ENCODE measurements around the gene KLHL7.
A peak's percentile ranks its signal among the peaks of the same experiment; 100 is the strongest.
"Not testable (repeated sequence)": the region's sequence is repeated elsewhere in the genome, so short reads cannot be mapped to it uniquely, and the experiment has no call there.

KLHL7 gene

DNA sequence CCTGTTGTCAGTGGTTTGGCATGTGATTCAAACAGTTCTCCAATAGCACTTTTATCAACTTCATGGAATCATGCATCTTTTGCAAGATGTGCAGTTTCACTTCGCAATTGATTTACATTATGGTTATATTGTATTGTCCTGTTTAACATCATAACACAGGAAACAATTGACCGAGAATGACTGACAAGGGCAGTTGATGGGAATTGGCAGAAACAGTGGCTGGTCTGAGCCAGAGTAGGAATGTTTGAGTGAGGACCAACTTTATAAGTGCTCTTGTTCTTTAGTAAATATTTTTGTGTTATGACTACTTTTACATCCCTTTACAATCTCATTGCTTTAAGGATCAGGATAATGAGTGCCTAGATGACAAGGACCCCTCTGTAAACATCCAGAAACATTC is 2.2 kb downstream of the KLHL7 start:
- DNase-seq, result no peak

DNA sequence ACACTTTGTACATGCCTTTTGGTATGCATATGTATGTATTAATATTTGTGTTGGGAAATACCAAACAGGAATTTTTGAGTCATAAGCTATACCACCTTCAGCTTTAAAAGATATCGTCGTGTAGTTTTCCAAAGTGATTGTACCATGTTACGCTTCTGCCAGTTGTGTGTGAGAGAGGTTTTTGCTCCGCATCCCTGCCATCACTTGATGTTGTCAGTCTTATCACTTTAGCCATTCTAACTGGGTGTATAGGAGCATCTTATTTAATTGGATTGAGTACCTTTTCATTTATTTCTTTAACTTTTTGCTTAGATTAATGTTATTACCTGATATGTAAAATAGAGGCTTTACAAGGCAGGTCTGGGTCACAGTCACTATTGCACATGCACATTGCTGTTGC is 3.4 kb downstream of the KLHL7 start:
- no peak for DNase-seq

DNA sequence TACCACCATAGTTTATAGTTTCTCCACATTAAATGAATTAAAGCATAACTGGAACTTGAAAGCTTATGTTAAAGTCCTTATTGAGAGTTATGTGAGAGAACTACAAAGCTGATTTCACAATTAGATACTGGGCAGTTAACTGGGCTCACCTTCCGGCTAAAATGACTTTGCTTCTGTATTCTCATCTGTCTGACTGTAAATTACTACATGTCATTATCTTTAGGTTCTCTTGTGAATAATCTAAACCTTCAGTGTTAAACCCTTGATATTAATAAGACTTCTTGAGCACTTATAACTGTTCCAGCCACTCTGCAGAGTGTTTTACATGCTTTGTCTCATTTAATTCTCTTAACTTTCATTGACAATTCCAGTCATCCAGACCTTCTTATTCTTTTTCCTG is 3.9 kb downstream of the KLHL7 start:
- no peak for DNase-seq

DNA sequence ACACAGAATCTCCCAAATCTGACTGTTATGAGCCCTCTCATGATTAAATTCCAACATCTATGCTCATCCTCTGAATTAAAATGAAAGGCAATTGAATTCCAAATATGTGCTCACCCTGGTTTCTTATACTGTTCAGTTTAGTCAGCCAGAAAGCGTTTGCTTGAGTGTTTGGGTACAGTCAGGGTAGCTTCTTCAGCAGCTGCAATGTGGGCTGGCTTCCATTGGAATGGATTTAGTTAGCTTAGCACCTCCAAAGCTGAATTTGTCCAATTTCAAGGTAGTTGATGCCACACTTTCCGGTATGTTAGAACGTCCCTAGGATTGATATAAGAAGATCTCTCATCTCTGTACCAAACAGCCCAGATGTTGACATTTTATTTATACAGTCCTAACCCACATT is 9.3 kb downstream of the KLHL7 start:
- peak; percentile 45 for DNase-seq

DNA sequence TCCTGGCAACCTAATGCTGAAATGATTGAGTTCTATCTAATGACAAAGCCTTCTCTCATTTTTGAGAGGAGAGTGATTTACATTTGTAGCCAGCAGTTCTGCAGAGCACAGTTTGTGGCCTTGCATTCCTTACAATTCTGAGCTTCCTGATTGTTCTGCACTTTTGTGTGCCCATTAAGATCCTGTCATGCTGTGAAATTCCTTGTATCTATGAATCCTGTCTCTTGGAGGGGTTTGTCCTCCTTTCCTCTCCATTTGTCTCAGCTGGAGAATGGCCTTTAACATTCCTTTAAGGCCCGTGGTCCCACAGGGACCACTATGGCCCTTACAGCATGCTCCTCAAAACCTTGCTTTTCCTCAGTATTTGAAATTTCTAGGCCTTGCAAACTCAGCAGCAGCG is 10.4 kb downstream of the KLHL7 start:
- DNase-seq, result no peak

DNA sequence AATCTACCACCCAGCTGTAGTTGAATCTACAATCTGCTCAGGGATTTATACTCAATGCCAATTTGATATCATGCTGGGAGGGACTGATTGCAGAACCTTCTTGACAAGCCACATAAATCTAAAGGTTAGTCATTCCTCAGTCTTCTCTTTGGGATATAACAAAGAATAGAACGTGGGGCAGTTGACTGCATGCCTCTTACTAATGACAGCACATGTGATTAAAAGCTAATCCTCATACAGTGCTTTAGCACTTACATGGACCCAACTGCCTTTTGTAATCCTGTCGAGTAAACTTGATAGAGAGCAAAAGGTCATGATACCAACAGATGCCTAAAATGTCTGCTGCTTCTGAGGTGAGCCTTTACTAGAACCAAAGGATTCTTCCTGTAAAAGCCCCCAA is 12.3 kb downstream of the KLHL7 start:
- DNase-seq, result no peak

DNA sequence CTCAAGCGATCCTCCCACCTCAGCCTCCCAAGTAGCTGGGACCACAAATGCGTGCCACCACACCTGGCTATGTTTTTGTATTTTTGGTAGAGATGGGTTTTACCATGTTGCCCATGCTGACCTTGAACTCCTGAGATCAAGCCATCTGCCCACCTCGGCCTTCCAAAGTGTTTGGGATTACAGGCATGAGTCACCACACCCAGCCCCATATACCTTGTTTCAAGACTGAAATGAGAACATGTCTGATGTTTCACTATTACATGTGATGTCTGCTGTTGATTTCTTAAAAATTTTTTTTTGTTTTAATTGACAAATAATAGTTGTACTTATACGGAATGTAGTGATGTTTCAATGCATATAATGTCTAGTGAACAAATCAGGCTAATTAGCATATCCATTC is 14.5 kb downstream of the KLHL7 start:
- no peak for DNase-seq

DNA sequence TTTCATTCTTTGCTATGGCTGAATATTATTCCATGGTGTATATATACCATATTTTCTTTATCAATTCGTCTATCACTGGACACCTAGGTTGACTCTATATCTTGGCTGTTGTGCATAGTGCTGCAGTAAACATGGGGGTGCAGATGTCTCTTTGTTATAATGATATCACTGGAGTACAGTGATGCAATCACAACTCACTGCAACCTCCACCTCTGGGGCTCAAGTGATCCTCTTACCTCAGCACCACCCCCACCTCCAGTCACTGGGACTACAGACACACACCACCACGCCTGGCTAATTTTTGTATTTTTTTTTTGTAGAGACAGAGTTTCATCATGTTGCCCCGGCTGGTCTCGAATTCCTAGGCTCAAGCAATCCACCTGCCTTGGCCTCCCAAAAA is 15.6 kb downstream of the KLHL7 start:
- DNase-seq, result no peak

DNA sequence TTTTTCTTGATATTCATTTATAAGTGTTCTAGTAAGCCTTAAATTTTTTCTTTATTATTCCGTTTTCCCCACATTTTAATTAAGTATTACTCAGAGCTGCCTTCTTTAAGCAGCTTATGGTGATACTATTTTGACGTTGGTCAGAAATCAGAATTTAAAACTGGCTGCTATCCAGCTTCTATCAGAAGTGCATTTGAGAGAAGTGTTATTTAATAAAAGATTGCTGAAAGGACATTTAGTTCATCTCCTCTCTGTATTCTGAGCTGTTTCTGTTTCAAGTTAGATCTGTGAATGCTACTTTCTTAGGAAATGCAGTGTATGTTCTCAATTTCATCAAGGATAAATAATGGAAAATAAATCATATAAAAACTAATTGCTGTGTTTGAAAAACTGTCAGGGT is 17.4 kb downstream of the KLHL7 start:
- DNase-seq, result no peak

DNA sequence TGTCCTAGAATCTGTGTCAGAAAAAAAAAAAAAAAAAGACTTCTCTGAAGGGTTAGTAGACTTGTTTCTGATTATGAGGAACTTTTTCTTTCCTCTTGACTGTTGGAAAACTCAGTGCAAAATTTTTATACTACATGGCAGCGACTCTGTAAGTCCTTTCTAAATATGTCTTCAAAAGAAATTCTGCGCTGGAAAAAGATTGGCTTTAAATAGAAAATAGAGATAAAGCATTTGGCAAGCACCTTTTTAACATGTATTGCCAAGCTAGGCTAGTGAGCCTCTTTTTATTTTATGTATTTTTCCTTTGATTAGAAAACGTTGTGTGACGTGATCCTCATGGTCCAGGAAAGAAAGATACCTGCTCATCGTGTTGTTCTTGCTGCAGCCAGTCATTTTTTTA is 17.9 kb downstream of the KLHL7 start:
- no peak for DNase-seq

DNA sequence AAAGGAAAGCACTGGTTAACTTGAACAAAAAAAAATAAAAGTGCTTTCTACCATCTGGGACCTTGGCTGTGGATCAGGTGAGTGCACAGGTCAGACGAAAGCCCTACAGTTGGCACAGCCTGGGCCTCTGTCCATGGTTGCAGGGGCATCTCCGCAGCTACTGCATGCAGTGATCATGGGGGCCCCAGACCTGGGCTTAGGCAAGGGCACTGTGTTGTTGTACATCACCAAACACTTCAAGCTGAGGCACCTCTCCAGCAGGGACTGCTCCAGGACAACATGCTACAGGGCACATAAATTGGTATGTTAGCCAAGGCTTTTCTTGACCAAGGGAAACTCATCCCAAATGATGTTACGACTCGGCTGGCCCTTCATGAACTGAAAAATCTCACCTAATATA is 23.5 kb downstream of the KLHL7 start:
- no peak for DNase-seq

DNA sequence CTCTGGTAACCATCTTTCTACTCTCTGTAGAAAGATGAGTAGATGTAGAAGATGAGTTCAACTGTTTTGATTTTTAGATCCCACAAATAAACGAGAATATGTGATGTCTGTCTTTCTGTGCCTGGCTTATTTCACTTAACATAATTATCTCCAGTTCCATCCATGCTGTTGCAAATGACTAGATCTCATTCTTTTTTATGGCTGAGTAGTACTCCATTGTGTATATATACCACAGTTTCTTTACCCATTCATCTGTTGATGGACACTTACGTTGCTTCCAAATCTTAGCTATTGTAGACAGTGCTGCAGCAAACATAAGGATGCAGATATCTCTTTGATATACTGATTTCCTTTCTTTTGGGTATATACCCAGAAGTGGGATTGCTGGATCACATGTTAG is 26.2 kb downstream of the KLHL7 start:
- not testable (repeated sequence) for DNase-seq

DNA sequence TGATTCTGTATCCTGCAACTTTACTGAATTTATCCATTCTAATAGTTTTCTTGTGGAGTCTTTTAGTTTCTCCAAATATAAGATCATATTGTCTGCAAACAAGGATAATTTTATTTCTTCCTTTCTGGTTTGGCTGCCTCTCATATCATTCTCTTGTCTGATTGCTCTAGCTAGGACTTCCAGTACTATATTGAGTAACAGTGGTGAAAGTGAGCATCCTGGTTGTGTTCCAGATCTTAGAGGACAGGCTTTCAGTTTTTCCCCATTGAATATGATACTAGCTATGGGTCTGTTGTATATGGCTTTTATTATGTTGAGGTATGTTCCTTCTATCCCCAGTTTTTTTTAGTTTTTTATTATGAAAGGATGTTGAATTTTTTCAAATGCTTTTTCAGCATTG is 28.2 kb downstream of the KLHL7 start:
- no peak for DNase-seq

DNA sequence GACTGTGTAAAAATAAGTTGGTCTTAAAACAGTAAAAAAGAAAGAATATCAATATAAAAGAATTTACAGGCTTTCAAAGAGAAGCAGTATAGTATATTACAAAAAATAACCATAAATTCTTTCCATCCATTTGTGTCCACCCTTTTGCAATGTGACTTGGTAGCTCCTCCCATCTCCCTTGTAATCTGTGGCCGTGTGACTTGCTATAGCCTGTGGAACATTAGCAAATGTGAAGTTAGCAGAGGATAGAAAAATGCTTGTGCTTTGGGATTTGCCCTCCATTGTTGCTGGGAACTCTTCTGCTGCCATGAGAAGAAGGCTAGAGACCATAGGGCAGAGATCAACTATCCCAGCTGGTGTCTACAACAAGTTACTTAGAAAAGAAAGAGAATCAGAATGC is 30.2 kb downstream of the KLHL7 start:
- DNase-seq, result no peak

DNA sequence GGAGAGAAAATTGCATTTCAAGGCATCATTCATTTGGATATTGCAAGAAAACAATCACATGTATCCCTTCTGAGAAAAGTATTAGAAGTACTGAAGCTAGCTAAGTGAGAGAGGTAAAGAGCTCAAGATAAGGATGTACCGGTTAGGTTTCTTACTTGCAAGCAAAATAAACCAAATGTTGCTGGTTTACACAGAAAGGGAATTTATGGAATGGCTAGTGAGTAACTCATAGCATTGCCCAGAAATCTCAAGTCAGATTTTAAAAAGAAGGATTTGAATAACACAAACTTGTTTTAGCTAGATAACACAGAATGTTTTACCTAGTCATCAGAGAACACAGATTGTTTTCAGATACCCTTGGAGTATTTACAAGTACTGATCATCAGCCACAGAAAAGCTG is 30.6 kb downstream of the KLHL7 start:
- no peak for DNase-seq

DNA sequence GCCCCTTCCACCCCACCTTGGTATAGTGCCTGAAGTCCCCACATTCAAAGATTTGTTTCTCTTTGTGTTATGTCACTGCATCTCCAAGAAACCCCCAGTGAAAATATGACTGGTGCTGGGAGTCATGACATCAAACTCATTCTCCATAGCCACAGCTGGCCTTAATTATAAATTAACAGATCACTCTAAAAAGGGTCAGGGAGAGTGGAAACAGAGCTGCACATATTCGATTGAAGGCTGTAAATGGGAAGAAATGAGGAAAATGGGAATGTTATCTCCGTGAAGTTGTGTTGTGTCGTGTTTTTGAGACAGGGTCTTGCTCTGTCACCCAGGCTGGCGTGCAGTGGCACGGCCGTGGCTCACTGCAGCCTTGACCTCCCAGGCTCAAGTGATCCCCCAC is 52.1 kb downstream of the KLHL7 start:
- no peak for DNase-seq

DNA sequence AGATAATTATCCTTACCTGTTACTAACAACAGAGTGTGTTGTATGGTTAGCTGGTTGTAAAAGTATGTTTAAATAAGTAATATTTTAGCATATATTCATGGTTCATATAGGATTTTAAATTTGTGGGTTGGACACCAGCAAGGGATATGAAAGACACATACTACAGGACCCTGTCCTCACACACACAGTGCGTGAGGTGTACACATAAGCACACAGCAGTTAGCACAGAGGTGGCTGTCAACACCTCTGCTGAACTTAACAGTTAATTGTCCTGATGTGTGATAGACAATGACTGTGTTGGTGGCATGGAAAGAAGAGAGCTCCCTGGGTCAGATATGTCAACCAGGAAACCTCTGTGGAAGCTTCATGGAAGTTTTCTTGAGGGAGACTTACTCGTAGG is 53.0 kb downstream of the KLHL7 start:
- no peak for DNase-seq

DNA sequence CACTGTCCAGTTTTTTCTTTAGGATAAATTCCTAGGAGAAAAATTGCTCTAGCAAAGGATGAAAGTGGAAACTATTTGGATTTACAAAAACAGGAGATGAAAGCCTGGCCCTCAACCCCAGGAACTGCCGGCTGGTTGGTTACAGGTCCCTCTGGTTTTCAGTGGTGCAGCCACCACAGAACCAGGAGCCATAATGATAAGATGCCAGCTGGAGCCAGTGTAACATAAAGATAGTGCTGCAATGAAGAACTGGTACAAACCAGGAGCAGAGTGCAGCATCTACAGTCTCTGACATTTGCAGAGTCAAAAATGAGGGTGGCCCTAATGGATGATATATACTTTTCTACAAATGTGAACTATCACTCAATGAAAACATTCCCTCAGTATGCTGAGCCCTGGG is 55.9 kb downstream of the KLHL7 start:
- no peak for DNase-seq

DNA sequence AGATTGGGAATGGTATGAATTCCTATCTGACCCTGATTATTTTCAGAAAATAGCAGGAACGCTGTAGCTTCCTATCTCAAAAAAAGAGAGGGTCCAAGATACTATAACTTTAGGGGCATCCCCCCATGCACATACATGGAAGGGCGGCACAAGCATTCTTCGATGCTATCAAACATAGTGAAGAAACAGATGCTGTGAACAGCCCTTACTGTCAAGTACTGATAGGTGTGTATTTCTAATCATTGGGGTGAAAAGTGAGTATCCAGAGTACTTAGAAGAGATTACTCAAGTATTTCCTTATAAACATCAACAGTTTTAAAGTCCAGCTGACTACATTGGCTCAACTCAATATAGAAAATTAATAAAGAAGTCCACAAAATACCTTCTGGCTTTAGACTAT is 59.3 kb downstream of the KLHL7 start:
- no peak for DNase-seq

DNA sequence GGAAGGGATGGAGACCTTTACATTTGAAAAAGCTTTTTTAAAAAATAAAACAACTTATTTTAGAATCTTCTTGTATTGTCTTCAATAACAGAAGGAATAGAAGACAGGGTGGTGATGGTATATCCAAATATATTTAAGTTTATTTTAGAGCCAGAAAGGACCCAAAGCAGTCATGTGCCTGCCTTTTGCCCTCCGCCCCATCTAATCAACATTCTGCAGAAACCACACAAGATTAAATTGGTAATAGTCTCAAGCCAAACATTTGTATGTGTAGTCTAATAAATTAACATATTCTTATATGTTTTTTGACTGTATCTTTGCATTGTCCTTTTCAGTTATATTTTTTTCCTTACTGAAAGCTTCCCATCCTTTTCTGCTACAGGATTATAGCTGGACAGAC is 59.7 kb downstream of the KLHL7 start:
- DNase-seq, result no peak

DNA sequence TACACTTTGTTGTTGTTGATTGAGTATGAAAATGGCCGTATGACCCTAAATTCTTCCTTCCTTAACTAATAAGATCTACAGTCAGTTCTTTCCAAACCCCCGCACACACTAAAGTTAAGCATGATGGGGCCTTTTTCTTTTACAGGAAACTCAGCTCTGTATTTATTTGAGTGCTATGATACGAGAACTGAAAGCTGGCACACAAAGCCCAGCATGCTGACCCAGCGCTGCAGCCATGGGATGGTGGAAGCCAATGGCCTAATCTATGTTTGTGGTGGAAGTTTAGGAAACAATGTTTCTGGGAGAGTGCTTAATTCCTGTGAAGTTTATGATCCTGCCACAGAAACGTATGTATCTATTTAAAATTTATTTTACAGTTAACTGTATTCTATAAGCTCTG is 62.1 kb downstream of the KLHL7 start:
- DNase-seq, result no peak

DNA sequence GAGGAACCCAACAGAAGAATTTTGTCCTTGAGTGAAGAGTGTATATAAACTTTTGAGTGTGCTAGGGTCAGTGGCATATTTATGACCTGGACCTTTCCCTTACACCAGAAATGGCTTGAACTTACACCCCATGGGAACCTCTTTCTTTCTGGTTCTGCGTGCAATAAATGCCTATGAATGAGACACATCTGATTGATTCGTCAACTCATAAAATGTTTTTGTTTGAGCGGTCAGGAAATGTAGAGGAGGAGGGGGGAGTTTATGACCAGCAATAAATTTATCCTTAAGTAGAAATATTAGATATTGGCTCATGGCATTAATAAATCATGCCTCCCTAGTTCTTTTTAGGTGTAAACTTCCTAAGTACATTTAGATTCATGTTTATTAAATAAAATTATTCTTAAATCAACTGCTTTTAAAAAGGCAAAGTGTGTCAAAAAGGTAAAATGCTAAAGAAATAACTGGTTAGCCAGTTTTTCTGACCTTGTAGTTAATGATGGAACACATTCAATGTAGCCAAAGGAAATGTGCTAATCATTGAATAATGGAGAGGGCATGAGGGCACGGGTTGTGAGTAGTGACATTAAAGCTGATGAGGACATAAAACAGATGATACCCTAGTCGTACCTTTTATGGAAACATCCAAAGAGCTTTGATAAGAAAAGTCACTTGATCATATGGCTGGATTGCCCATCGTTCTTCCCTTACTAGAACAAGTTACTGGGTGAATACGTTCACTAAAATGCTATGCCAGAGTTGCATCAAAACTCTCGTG is 62.7 kb downstream of the KLHL7 start:
- DNase-seq, result no peak

DNA sequence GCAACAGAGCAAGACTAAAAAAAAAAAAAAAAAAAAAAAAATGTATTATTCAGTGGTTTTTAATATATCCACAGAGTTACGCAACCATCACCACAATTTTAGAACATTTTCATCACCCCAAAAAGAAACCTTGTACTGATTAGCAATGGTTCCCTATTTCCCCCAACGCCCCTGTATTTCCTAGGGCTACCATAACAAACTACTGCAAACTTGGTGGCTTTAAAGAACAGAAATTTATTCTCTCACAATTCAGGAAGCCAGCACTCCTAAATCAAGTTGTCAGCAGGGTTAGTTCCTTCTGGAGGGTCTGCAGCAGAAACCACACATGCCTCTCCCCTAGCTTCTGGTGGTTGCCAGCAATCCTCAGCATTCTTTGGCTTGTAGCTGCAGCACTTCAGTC is 70.4 kb downstream of the KLHL7 start:
- no peak for DNase-seq

DNA sequence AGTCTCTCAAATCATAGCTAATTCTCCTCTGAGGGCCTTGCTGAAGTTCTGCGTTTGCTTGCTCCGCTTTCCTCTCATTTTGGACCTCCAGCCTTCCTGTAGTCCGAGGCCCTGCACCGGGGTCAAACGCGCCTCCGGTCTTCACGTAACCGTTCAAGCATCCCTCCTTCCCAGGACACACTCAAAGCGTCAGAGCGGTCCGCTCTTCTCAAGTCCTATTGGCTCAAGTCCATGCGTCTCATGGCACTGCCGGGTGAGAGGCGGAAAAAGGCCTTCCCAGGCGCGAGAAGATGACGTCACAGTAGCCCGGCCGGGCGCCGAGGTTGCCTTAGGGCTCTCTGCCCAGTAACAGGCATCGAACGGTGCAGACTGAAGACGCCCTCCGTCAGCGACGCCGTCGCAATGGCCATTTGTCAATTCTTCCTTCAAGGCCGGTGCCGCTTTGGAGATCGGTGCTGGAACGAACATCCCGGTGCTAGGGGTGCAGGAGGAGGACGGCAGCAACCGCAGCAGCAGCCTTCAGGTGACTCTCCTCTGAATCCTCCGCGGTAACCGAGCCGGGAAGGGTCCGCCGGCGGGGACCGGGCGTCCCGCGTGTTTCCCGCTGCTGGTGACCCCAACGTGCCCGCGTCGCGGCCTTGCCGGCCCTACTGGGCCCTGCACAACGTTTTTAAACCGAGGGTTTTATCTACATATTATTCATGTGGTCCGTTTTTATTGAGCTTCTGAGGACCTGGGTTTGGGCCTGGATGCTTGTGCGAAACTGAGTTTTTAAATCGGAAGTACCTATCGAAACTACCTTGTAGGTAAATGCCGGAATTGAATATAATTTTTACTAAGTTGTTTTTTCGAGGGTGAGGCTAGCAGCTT is 76.3 kb downstream of the KLHL7 start, which contains the start of gene NUP42:
Gene NUP42, plus strand, starts transcription at position 365 of the 870 bp plus-strand sequence. Its CDS starts 38 bp downstream, at position 403.
- peak; percentile 100 for DNase-seq
